DND-41 (cell line): ENCODE data around the gene ATXN1.

Experiments used
- ATAC-seq: fragments of 200-7000 bp; cut with Tn5 transposase; 3 replicates; pipeline ENCODE4 v1.9.1; 2021; ENCODE audit warnings: low read depth; ENCODE audit not compliant: insufficient read depth
- DNase-seq: peaks from one replicate; pipeline ENCODE4 v3.0.0-alpha.2; 2020
- H2AFZ ChIP-seq: 2 replicates; pipeline ENCODE4 v1.6.0; 2012; ENCODE audit warnings: low read depth, low read length
- H3K27ac ChIP-seq: 2 replicates; pipeline ENCODE4 v1.5.1; 2012; ENCODE audit warnings: low read length, inconsistent platforms
- H3K27me3 ChIP-seq: fragments of 200-600 bp; sonication (generic); 2 replicates; pipeline ENCODE4 v1.6.0; 2012; ENCODE audit warnings: low read length, mild to moderate bottlenecking, inconsistent platforms; ENCODE audit not compliant: insufficient read depth, poor library complexity
- H3K36me3 ChIP-seq: 2 replicates; pipeline ENCODE4 v1.5.1; 2012; ENCODE audit warnings: low read length, inconsistent platforms; ENCODE audit not compliant: insufficient read depth
- H3K4me1 ChIP-seq: 2 replicates; pipeline ENCODE4 v1.5.1; 2012; ENCODE audit warnings: mild to moderate bottlenecking, low read length; ENCODE audit not compliant: insufficient read depth
- H3K4me2 ChIP-seq: 2 replicates; pipeline ENCODE4 v1.6.0; 2012; ENCODE audit warnings: mild to moderate bottlenecking, moderate library complexity, low read length, inconsistent platforms; ENCODE audit not compliant: insufficient read depth
- H3K4me3 ChIP-seq, 2 experiments: fragments of 200-600 bp in 1 of 2; shearing (Covaris generic) in 1 of 2; 2 replicates each; pipeline ENCODE4 v1.5.1; 2012 to 2016; ENCODE audit warnings: inconsistent platforms in 2 of 2, low read length in 2 of 2, mild to moderate bottlenecking in 2 of 2, low read depth in 1 of 2, moderate library complexity in 1 of 2
- H3K79me2 ChIP-seq: 2 replicates; pipeline ENCODE4 v1.6.0; 2012; ENCODE audit warnings: low read length, inconsistent platforms; ENCODE audit not compliant: insufficient read depth
- H3K9ac ChIP-seq: 2 replicates; pipeline ENCODE4 v1.6.0; 2012; ENCODE audit warnings: low read depth, mild to moderate bottlenecking, inconsistent platforms, low read length, moderate library complexity
- H3K9me3 ChIP-seq: 2 replicates; pipeline ENCODE4 v1.5.1; 2012; ENCODE audit warnings: low read length, moderate library complexity, mild to moderate bottlenecking, inconsistent platforms; ENCODE audit not compliant: insufficient read depth, severe bottlenecking
- H4K20me1 ChIP-seq: 2 replicates; pipeline ENCODE4 v1.6.0; 2012; ENCODE audit warnings: low read length; ENCODE audit not compliant: insufficient read depth
- CTCF ChIP-seq: IDR thresholded peaks from 2 replicates; pipeline ENCODE4 v1.5.1; 2012; ENCODE audit warnings: borderline replicate concordance, low read length, moderate library complexity, mild to moderate bottlenecking; ENCODE audit not compliant: poor library complexity, severe bottlenecking; ENCODE audit errors: extremely low read depth
- EZH2 ChIP-seq: IDR thresholded peaks from 3 replicates; pipeline ENCODE4 v1.6.1; 2012; ENCODE audit warnings: borderline replicate concordance, low read depth, mild to moderate bottlenecking, moderate library complexity, low read length, inconsistent platforms; ENCODE audit not compliant: severe bottlenecking

ATXN1 gene

GRCh38 chr6:16396497-16397319, 364.6 kb downstream of the ATXN1 start:
- ATAC-seq (no peak), DNase-seq (no peak)
- Histone ChIP-seq H2AFZ (no peak overlapping the region), H3K27ac (no peak overlapping the region), H3K4me1 (no peaks in the 10 kb centered on the region), H3K9ac (no peak overlapping the region), H3K4me2 (no peak overlapping the region), H3K36me3 (no peaks in the 10 kb centered on the region), H3K79me2 (no peaks in the 10 kb centered on the region), H3K9me3 (no peaks in the 10 kb centered on the region), H4K20me1 (no peaks in the 10 kb centered on the region), H3K4me3 (no peak overlapping the region), H3K27me3 (no peaks in the 10 kb centered on the region)
- TF ChIP-seq EZH2: no peak
- no peak for TF ChIP-seq CTCF

GRCh38 chr6:16394632-16395031, 366.6 kb downstream of the ATXN1 start:
- DNase-seq (no peak), ATAC-seq (no peak)
- TF ChIP-seq EZH2 (no peak), CTCF (no peak)
- Histone ChIP-seq H3K27ac (no peak overlapping the region), H3K27me3 (no peaks in the 10 kb centered on the region), H3K9ac (no peak overlapping the region), H3K4me1 (no peaks in the 10 kb centered on the region), H3K79me2 (no peaks in the 10 kb centered on the region), H2AFZ (no peak overlapping the region), H4K20me1 (no peaks in the 10 kb centered on the region), H3K4me3 (no peak overlapping the region), H3K9me3 (no peaks in the 10 kb centered on the region), H3K4me2 (no peak overlapping the region), H3K36me3 (no peaks in the 10 kb centered on the region)

GRCh38 chr6:16393326-16393725, 367.9 kb downstream of the ATXN1 start:
- no peak overlapping the region for H3K9ac ChIP-seq
- no peak overlapping the region for H3K4me2 ChIP-seq
- no peak for TF ChIP-seq CTCF
- TF ChIP-seq EZH2: no peak
- H3K9me3 ChIP-seq: no peaks in the 10 kb centered on the region
- no peak overlapping the region for H2AFZ ChIP-seq
- H3K36me3 ChIP-seq: no peaks in the 10 kb centered on the region
- H3K4me3 ChIP-seq: no peak overlapping the region
- H4K20me1 ChIP-seq: no peaks in the 10 kb centered on the region
- ATAC-seq (no peak), DNase-seq (no peak)
- H3K27me3 ChIP-seq: no peaks in the 10 kb centered on the region
- H3K79me2 ChIP-seq: no peaks in the 10 kb centered on the region
- H3K27ac ChIP-seq: no peak overlapping the region
- no peaks in the 10 kb centered on the region for H3K4me1 ChIP-seq
